HG02840 (cell line): Measurements from ENCODE around the gene MAP4K2.

ENCODE experiments used
- ATAC-seq: cut with Tn5 transposase; IDR thresholded peaks from one replicate; pipeline ENCODE4 v1.9.1; 2021; ENCODE audit warnings: mild to moderate bottlenecking, moderate library complexity, moderate number of reproducible peaks; ENCODE audit not compliant: unreplicated experiment, low FRiP score

The MAP4K2 gene

DNA sequence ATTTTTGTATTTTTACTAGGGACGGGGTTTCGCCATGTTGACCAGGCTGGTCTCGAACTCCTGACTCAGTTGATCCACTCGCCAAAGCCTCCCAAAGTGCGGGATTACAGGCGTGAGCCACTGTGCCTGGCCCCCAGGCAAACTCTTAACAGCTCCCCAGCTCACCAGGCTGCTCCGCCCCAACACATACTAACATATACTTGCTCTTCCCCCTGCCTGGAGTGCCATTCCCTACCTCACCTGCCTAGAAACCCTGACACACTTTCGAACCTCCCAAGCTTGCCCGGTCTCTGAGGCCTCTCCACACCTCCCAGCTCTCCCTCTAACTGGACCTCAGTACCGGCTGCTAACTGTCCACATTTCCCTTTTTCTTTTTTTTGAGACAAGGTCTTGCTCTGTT is 8.5 kb downstream of the MAP4K2 start:
- ATAC-seq: no peak

DNA sequence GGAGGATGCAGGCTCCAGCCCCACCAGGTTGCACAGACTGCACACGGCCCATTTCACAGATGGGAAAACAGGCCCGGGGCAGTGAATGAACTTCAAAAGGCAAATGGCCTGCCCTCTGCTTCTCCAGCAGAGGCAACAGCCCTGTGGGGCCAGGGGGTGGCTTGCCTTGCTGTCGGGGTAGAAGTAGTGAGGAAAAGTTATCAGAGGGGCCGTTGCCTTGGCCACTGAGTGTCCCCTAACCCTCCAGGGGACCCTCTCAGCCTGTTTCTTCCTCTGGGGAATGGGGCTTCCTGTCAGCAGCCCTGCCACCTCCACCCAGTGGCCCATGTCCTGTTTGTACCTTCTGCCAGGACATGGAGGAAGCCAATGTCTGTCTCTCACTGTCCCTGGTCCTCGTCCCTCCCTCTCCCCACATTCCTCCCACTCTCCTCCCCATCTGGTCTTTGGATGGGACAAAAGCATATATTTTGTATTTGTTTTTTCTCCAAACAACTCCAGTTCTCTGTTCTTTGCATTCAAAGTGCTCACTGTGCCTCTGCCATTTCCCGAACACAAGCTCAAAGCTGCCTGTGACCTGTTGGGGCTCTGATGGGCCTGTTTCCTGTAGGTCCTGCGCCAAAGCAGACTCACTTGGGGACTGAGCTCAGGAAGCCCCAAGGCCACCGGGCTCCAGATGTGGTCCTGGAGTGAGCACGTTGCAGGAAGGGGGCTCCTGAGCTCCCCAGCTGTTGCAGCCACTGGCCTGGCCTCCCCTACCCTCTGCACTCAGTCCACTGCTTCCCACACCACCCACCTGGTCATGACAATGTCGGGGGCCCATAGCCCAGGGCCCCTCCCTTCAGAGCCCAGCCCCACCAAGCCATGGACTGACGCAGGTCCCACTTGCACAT is 9.5 kb downstream of the MAP4K2 start:
- no peak for ATAC-seq

DNA sequence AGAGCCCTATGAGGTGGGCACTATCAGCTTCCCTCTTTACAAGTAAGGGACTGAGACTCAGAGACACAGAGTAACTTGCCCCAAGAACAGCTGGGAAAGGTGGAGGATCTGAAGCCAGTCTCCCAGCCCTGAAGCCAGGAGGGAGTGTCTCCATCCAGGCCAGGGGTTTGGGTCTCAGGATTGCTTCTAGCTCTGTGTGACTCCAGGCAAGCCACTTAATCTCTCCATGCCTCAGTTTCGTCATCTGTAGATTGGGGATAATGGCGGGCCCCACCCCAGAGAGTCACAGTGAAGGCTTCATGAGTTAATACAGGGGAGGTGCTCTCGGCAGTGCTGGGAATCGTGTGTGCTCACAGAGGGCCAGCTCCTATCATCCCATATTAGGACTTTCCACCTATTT is 10.5 kb downstream of the MAP4K2 start:
- ATAC-seq: no peak

DNA sequence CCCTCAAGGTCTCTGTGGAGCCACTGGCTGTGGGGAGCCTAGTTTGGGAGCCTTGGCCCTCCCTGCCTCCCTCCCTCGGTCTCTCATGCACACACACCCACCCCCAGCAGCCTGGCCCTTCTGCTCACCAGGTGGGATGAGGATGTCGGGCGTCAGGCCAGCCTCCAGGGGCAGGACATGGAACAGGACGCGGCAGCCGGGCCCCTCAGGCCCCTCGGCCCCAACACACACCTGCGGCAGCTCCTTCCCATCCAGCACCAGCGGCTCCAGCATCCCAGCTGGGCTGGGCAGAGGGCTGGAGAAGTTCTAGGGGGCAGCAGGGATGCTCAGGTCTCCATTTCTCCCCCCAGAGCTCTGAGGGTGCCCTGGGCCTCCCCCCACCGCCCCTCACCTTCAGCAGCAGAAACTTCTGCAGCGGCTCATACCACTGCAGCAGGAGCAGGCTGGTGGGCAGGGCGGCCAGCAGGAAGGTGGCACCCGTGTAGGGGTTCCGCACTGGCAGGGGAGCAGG is 11.2 kb downstream of the MAP4K2 start:
- ATAC-seq: no peak

DNA sequence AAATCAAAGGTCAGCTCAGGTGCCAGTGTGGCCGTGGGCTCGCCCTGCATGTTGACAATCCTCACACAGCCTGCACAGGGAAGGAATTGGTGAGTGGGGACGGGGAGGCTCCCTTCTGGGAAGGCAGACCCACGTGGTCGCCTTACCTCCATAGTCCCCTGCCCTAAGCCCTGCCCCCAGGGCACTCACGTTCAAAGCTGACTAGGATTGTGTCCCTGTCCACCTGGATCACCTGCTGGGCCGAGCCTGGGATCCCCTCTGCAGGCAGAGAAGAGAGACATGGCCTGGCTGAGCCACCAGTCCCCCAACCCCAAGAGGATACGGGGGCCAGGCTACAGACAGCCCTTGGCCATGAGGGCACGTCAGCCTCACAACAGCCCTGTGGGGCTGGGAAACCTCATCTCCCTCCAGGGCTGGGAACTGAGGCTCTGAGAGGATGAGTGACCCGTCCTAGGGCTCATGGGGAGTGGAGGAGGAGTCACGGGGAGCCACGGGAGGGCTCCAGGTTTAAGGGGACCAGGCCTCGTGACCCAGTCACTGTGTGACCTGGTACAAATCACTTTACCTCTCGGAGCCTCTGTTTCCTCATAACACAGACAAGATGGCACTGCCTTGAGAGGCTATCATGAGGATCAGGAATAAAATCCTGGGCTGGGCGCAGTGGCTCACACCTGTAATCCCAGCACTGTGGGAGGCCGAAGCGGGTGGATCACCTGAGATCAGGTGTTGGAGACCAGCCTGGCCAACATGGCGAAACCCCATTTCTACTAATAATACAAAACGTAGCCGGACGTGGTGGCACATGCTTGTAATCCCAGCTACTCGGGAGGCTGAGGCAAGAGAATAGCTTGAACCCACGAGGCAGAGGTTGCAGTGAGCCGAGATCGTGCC is 12.6 kb downstream of the MAP4K2 start:
- ATAC-seq: no peak

DNA sequence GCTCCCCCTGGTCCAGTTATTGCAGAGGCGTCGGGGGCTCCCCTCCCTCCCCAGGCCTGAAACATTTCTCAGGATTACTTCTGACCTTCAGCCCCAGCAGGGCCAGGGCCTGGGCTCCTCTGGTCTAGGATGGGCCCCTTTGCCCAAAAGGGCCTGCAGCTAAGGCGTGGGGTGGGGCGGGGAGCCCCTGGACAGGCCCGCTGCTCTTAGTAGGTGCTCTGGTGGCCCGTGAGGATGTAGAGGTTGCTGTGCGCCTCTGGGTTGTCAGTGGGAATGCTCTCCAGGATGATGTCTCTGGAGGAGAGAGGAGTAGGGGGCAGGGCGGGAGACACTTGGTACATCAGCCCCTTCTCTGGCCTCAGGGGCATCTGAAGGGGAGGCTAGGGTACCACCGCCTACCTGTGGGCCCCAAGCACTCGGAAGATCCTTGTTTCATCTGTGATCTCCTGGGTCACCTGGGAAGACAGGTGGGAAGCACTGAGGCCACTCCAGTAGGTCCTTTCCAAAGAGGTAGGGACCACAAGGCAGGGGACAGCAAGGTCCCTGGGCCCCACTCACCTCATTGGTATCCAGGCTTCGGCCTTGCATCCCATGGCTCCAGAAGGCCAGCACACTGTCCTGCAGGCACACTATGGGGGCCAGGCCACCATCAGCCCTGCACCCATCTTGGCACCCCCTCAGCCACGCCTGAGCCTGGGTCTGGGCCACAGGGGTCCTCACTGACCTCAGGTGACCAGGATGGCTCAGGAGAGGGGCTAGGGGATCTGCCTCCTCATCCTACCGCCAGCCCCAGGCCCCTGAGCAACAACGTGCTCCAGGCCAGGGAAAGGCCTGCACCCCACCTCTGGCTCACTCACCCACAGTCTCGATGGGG is 13.4 kb downstream of the MAP4K2 start:
- ATAC-seq: no peak

DNA sequence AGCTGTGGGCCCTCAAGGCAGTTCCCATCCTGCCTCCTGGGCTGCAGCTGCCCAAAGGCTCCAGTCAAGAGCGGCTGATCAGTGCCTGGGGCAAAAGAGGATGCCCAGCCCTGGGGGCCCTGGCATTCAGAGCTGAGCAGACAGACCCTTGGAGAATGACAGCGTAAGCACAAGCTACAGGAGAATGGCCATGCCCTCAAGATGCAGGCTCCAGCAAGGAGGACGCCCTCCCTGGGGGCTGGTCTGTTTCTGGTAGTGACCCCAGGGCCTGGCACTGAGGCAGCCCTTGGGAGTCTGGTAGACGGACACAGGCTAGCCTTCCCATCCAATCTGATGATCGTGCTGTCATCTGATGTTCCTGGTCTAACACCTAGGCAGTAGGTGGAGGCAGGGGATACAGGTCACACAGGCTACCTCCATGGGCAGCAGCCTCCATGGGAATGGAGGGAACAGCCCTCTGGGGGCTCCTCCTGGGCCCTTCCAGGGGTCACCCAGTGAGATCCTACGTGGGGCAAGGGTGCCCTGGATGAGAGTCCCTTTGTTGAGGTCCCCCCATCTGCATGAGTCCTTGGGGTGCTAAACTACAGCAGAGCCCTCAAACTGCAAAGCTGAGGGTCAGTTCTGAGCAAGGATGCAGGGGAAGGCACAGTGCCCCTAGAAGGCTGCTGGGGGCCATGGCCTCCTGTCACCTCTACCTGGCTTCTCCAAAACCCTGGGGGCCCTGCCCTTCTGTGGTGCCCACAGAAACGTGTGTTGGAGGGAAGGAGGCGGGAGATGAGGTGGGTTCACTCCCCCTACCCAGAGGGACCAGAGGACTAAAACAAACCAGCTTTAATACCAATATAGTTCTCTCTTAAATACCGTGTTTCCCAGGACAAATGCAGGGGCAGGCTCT is 14.4 kb downstream of the MAP4K2 start:
- ATAC-seq: no peak

DNA sequence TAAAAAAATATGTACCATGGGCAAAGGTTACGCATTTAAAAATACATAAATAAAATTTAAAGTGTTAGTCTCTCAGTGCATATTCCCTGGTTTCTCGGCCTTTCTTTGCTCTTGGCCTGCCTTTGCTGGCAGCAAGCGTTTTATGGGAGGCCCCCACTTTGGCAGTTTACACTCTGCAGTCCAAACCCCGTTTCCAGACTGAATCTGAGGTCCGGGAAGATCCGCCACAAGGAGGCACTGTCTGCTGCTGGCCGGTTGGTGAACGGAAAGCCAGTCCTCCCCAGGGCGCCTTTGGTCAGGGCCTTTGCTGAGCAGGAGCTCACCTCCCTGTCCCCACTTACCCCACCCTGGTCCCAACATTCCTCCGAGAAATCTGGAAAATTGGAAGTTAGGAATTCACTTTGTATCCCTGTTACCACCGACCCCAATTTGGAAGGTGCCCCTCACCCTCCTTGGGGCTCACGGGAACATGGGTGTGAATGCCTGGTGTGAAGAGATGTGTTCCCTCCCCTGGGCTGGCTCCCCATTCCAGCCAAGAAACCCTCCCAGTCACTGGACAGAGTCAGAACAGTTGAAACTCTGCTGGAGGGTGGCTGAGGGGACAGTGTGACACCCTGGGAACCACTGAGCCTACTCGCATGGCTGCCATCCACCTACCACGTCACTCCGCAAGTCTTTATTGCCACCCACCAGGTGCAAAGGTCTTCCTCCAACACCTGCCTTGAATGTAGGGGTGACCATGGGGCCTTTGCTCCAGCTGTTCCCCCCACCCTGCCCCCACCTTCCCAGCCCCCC is 15.3 kb downstream of the MAP4K2 start:
- no peak for ATAC-seq

DNA sequence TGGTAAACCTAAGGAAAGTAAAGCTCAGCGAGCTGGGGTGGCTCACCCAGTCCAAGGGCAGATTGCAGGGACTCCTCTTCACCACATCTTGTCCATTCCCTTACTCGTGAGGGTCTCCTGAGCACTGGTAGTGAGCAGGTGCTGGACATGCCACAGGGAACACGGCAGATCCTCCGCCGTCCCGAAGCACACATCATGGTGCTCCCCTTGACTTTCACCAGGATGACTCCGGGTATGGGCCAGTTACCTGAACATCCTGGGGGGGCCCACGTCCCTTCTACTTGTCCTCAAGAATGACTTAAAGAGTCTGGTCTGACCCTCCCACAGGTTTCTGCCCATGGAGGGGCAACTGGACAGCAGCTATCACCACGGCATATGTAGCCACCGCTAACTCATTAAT is 16.7 kb downstream of the MAP4K2 start:
- no peak for ATAC-seq

DNA sequence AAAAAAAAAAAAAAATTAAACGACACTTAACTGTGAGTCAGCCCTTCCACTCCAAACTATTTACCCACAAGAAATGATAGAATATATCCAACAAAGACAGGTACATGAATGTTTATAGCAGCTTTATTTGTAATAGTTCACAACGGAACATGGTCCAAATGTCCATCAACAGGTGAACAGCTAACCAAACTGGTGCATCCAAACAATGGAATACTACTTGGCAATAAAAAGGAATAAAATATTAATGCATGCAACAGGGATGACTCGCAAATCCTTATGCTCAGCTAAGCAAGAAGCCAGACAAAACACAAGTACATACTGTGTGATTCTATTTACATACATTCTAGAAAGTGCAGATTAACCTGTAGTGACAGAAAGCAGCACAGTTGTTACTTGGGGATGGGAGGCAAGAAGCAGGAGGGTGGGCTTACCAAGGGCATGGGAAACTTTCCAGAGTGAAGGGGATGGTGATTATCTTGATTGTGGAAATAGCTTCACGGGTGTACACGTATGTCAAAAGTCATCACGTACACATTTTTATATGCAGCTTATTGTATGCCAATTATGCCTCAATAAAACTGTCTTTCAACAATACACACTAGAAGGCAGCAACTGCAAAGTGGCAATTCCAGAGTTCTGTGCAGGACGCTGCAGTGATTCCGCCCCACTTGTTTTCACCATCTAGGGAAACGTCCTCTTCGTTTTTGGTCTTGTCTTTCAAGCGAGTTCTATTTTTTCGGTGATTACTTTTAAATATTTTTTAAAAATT is 18.0 kb downstream of the MAP4K2 start:
- no peak for ATAC-seq

DNA sequence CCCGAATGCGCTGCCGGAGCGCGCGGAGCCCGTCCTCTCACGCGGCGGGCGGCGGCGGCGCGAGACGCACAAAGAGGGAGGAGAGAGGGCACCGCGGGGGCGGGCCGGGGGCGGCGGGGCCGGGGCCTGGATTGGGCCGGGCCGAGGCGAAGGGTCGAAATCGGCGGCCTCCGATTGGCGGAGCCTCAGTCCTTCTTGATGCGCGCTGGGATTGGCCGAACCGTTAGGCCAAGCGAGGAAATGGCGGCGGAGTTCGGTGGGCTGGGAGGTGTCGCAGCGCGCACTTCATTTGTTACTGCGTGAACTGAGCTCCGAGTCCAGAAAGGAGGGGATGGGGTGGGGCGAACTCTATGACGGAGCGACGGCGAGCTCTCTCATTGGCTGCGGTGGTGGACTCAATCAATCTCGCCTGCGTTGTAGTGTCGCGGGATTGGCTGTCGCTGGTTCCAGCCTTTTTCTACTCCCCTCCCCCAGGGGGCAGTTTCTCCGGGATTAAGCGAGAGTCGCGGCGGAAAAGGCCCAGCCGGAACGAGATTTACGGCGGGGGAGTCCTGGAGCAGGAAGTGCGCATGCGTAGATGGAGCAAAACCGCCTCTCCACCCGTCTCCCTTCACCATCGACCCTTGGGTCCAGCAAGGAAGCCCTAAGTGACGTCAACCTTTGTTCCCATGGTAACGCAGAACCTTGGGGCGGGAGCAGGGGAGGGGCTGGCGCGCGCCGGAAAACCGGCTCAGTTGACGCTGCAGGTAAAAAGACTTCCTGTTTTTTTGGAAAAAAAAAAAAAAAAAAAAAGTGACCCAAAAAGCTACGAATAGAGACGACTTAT is 24.3 kb downstream of the MAP4K2 start, which contains the start of gene SF1:
SF1 (minus strand) TSS at position 70 of the 826 bp plus-strand sequence. CDS start 150 bp downstream, outside the sequence.
- ATAC-seq: peak; percentile 76

DNA sequence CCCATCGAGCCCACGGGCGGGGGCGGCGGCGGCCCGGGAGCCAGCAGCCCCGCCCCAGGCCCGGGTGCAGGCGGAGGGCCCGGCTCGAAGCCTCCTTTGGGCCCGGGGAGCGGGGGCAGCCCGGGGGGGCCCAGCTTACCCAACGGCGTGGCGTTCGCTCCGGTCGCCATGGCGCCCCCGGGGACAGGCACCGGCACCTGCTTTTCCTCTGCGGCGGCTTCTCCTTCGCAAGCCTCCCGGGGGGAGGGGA is 24.9 kb downstream of the MAP4K2 start:
- no peak for ATAC-seq

DNA sequence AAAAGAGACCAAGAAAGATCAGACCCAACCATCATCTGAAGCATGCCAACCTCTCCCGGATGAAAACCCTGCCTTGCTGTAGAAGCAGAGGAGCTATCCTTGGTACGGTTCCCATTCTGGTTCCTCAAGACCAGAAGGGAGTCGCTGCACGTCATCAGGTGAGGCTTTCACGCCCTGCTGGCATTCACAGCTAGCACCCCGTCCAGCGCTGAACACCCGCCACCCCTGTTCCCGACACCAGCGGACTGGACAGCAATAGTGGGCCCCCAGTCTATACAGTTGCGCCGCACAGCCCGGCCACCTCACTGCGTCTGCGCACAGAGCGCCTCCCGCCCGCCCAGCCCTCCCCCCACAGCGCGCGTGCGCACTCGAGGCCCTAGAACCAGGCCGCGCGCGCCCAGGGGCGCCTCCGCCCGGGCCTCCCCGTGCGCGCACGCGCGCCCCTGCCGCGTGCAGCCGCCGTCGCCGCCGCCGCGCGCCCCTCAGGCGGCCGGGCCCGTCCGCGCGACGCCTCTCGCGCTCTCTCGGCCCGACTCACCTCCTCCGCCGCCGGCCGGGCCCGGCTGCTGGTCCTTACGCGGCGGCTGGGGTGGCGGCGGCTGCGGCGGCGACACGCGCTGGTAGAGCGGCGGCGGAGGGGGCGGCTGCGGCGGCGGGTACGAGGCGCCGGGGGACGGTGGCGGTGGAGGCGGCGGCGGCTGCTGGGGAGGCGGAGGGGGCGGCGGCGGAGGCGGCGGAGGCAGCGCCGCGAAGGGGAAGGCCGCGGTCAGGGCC is 25.4 kb downstream of the MAP4K2 start:
- peak; percentile 16 for ATAC-seq

DNA sequence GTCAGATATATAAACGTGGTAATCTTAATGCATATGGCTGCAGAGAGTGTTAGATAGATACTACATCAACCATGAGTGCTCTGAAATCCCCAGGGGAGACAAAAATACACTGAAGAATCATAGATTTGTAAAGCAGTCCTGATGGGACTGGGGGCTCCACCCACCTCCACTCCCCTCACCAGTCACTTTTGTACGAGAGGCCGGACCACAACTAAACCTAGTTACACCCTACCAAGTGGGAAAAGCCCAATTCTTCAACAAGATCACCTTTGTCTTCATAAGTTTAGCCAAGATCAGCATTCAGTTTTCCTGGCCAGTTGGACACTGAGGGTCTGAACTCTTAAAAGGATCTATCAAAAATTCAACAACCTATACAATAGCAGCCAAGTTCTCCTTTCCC is 26.1 kb downstream of the MAP4K2 start:
- no peak for ATAC-seq

DNA sequence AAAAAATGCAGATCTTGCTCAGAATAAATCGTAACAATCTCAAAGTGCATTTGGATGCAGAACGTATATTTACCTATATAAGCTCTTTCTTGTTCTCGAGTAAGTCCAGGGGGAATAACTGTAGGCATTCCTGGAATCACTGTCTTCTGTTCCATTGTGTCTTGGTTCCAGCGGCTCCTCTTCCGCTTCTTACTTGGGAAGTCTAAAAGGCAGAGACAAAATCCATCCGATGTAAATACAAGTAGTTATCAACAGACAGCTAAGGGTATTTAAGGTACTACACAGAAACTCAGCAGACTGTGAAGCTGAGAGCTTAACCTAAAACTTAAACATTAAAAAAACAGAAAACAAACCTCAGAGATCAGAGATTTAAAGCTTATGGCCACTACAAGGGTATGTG is 26.6 kb downstream of the MAP4K2 start:
- ATAC-seq: no peak

DNA sequence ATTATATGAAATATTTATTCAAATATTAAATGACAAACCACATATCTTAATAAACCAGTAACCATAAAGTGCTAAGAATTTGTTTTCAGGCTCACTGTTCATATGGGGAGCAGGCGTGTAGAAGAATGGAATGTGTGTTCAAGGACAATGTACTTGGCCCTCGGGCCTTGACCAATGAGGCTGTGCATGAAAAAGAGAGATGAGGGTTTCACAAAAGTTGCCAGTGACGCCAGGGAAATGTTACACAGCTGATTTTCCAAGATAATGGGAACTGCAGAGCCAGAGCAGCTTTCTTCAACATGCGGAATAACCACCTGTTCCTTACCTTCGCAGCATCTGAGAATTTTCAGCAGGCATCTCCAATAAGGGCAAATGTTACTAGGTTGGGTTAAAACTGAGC is 28.9 kb downstream of the MAP4K2 start:
- no peak for ATAC-seq
